Measurements from ENCODE around the gene HHATL. TPM values are rescaled to one million over a fixed set of nuclear protein-coding genes. Genes with fewer than 3 reads are reported as not detected.

Gene HHATL
- total RNA-seq, 1 donor from 2014 or later: not detected

DNA sequence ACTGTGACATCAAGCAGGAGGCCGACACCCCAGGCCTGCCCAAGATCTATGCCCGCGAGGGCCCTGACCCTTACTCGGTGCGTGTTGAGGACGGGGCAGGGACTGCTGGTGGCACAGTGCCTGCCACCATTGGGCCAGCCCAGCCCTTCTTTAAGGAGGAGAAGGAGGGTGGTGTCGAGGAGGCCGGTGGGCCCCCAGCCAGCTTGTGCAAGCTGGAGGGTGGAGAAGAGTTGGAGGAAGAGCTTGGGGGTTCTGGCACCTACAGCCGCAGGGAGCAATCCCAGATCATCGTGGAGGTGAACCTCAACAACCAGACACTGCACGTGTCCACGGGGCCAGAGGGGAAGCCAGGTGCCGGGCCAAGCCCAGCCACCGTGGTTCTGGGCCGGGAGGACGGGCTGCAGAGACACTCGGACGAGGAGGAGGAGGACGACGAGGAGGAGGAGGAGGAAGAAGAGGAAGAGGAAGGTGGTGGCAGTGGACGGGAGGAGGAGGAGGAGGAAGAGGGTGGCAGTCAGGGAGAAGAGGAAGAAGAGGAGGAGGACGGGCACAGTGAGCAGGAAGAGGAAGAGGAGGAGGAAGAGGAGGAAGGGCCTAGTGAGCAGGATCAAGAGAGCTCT is 43.7 kb downstream of the HHATL start:
- Mint-ChIP-seq H3K27me3 (no peaks in the 10 kb centered on the region), H3K27ac (no peak overlapping the region), H3K4me1 (ENCODE audit: low read depth) (no peaks in the 10 kb centered on the region), H3K9me3 (ENCODE audit: low read depth) (no peaks in the 10 kb centered on the region), H3K36me3 (ENCODE audit: insufficient read depth) (peaks cover 2% of the 10 kb centered on the region), H3K4me3 (ENCODE audit: low read depth) (no peak overlapping the region)
- TF ChIP-seq, protein P1, sequence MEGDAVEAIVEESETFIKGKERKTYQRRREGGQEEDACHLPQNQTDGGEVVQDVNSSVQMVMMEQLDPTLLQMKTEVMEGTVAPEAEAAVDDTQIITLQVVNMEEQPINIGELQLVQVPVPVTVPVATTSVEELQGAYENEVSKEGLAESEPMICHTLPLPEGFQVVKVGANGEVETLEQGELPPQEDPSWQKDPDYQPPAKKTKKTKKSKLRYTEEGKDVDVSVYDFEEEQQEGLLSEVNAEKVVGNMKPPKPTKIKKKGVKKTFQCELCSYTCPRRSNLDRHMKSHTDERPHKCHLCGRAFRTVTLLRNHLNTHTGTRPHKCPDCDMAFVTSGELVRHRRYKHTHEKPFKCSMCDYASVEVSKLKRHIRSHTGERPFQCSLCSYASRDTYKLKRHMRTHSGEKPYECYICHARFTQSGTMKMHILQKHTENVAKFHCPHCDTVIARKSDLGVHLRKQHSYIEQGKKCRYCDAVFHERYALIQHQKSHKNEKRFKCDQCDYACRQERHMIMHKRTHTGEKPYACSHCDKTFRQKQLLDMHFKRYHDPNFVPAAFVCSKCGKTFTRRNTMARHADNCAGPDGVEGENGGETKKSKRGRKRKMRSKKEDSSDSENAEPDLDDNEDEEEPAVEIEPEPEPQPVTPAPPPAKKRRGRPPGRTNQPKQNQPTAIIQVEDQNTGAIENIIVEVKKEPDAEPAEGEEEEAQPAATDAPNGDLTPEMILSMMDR (IDR thresholded peaks at IDR 0.05; ENCODE audit: unreplicated experiment): no peak
- no peak for DNase-seq (ENCODE audit: low spot score, unreplicated experiment)

DNA sequence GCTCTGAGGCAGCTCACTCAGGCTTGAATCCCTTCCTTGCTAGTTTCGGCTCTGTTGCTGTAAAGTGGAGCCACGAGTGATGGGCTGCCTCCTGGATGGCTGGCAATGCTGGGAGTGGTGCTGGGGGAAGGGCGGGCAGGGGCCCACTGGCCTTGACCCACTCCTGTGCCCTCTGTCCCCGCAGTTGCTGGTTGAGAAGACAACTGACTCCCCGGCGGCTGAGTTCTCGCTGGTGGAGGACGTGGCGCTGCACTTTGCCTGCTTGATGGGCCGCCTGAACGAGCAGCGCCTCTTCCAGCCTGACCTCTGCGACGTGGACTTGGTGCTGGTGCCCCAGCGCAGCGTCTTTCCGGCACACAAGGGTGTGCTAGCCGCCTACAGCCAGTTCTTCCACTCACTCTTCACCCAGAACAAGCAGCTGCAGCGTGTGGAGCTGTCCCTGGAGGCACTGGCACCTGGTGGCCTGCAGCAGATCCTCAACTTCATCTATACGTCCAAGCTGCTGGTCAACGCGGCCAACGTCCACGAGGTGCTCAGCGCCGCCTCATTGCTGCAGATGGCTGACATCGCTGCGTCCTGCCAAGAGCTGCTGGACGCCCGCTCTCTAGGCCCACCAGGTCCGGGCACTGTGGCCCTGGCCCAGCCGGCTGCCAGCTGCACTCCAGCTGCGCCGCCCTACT is 44.4 kb downstream of the HHATL start:
- no peak for DNase-seq (ENCODE audit: low spot score, unreplicated experiment)
- Mint-ChIP-seq H3K4me3 (ENCODE audit: low read depth) (no peak overlapping the region), H3K4me1 (ENCODE audit: low read depth) (peaks cover 4% of the 10 kb centered on the region), H3K27me3 (no peaks in the 10 kb centered on the region), H3K9me3 (ENCODE audit: low read depth) (no peaks in the 10 kb centered on the region), H3K36me3 (ENCODE audit: insufficient read depth) (peaks cover 2% of the 10 kb centered on the region), H3K27ac (no peak overlapping the region)
- TF ChIP-seq, protein P1 (IDR thresholded peaks at IDR 0.05; ENCODE audit: unreplicated experiment): no peak

DNA sequence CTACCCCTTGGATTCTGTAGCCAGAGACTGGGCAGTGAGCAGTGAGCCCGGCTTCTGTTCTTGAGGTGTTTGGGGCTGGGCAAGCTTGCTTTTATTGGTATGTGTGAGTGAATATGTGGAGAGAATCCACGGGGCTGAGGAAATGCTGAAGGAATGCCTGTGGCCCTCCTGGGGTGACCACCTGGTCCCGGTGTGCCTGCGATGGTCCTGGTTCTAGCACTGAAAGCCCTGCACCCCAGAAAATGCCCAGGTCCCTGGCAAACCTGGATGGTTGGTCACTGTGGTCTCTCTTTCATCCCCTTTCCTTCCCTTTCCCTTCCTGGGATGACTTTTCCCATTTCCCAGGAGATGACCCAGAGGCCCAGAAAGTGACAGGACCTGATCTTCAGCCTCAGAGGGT is 44.9 kb downstream of the HHATL start:
- Mint-ChIP-seq H3K27ac (no peak overlapping the region), H3K4me3 (ENCODE audit: low read depth) (no peak overlapping the region), H3K9me3 (ENCODE audit: low read depth) (no peaks in the 10 kb centered on the region), H3K36me3 (ENCODE audit: insufficient read depth) (peaks cover 2% of the 10 kb centered on the region), H3K4me1 (ENCODE audit: low read depth) (peaks cover 7% of the 10 kb centered on the region), H3K27me3 (no peaks in the 10 kb centered on the region)
- no peak for DNase-seq (ENCODE audit: low spot score, unreplicated experiment)
- TF ChIP-seq, protein P1 (IDR thresholded peaks at IDR 0.05; ENCODE audit: unreplicated experiment): no peak

DNA sequence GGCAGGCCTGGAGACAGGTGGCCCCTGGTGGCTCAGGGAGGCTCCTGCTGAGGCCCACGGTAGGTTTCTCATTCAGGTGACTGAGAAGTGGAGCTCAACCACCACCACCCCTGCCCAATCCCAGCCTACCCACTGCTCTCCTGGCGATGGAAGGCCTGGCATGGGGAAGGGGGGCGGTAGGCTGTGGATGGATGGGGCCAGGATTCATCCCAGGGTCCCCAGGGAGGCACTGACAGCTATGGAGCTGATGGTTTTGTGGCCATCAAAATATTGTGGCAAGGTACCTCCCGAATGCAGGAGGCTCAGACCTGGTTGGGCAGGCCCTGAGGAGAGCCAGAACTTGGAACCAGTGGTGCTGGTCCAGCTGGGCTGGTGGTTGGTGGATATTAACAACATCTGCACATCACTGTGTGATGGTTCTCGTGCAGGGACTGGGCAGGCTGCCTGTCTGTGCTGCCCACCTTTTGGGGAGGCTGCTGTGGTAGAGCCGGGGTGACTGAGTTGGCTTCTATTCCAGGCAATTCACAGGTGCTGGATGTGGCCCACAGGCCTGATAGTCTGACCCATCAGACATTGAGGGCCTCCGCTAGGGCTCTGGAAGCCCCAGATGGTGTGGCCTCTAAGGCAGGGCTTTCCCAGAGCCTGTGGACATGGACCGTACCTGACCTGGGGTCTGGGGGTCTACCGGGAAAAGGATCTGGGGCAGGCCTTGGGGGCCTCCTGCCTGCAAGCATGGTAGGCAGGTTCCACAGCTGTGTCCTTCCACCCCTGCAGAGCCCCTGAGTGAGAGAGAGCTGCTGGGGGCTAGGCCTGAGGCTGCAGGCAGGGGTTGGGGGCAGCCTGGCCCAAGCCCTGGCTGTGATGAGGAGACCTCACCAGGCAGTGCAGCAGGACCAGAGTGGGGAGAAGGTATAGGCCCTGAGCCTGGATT is 45.7 kb downstream of the HHATL start:
- H3K9me3 Mint-ChIP-seq (ENCODE audit: low read depth): no peaks in the 10 kb centered on the region
- no peak for DNase-seq (ENCODE audit: low spot score, unreplicated experiment)
- no peaks in the 10 kb centered on the region for H3K27me3 Mint-ChIP-seq
- no peak overlapping the region for H3K27ac Mint-ChIP-seq
- H3K4me1 Mint-ChIP-seq (ENCODE audit: low read depth): peaks cover 12% of the 10 kb centered on the region
- H3K36me3 Mint-ChIP-seq (ENCODE audit: insufficient read depth): peaks cover 2% of the 10 kb centered on the region
- TF ChIP-seq, protein P1 (IDR thresholded peaks at IDR 0.05; ENCODE audit: unreplicated experiment): no peak
- H3K4me3 Mint-ChIP-seq (ENCODE audit: low read depth): peak overlapping the region; percentile 53

Data from progenitor cell of endocrine pancreas (in vitro differentiated cells).